Occipital lobe (tissue), 3 donors: ENCODE data around the gene CT47A7. TPM values are rescaled to one million over a fixed set of nuclear protein-coding genes. Genes with fewer than 3 reads are reported as not detected.
"Not testable (repeated sequence)": the region's sequence is repeated elsewhere in the genome, so short reads cannot be mapped to it uniquely, and the experiment has no call there.

Experiments used
- DNase-seq: peaks from one replicate; lab custom pipeline; 2025; lab: John Stamatoyannopoulos, UW
- small RNA-seq: library from RNA; depleted of rRNA; stranded (forward); fragments of <200 nt; gene quantifications from one replicate; pipeline ENCODE3, GENCODE V24; 2014
- total RNA-seq: library from RNA; depleted of rRNA; stranded (reverse); fragments of >200 nt; gene quantifications from one replicate; pipeline ENCODE4 v1.2.3, GENCODE V29; 2014

CT47A7 gene
- not detected for total RNA-seq

DNA sequence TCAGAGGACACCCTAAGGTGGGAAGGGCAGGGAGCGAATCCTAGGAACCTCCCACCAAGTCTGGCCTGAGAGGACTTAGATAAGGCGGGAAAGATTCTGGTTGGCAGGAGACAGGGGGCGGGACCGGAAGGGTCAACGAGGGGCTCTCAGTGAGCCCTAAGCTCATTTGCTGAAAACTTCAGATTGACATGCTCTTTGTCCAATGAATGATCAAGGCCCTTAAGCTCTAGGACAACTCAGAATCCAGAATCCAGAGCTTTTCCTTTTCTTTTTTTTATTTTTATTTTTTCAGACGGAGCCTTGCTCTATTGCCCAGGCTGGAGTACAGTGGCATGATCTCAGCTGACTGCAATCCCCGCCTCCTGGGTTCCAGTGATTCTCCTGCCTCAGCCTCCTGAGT, at the start of gene CT47A7:
CT47A7 (minus strand) TSS at position 101 of the 400 bp plus-strand sequence. CDS start 255 bp downstream, outside the sequence.
- not testable (repeated sequence) for DNase-seq

DNA sequence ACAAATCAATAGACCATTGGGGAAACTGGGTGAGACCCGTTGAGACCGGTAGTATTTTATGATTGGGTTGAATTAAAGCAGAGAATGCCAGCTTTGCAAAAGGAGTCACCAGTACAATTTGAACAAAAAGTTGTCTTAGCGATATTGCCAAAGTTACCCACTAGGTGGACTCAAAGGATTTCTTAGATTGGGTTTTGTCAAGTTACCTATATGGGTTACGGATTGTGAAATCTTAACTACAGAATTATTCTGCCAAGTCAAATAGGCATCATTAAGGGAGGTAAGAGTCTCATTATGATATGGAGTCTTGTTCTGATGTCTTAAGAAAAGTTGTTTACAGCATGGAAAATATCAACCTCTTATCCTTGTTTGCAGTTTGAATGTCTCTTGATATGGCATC, 44.2 kb upstream of the CT47A7 start:
- no peak for DNase-seq

DNA sequence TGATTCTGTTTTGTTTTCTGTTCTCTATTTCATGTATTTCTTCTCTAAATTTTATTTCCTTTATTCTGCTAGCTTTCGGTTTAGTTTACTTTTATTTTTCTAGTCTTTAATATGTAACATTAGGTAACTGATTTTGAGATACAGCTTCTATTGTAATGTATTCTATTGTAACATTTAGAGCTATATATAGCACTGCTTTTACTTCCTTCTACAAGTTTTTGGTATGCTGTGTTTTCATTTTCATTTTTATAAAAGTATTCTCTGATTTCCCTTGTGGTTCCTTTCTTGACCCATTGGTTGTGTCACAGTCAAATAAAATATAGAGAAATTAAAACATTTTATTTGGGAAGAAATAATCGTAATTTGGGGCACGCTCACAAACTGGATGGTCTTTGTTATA, 43.0 kb upstream of the CT47A7 start:
- DNase-seq: no peak

DNA sequence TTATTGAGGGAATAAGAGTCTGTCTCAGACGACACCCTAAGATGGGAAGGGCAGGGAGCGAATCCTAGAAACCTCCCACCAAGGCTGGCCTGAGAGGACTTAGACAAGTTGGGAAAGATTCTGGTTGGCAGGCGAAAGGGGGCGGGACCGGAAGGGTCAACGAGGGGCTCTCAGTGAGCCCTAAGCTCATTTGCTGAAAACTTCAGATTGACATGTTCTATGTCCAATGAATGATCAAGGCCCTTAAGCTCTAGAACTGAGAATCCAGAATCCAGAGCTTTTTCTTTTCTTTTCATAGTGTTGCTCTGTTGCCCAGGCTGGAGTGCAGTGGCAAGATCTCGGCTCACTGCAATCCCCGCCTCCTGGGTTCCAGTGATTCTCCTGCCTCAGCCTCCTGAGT, 29.3 kb upstream of the CT47A7 start, which contains the start of gene CT47A1:
CT47A1 (minus strand) TSS at position 101 of the 400 bp plus-strand sequence. CDS start 231 bp downstream, outside the sequence.
- DNase-seq: not testable (repeated sequence)

Small RNAs within 50 kb of the gene (small RNA-seq; reads per million reads assigned to genes)
- not detected for gene AL670379.1
- not detected for gene AL670379.10
- not detected for gene AL670379.11
- gene AL670379.12: not detected
- gene AL670379.2: not detected
- gene AL670379.3: not detected
- gene AL670379.4: not detected
- not detected for gene AL670379.5
- gene AL670379.6: not detected
- gene AL670379.7: not detected
- not detected for gene AL670379.8
- gene AL670379.9: not detected

Other genes with a start within 250 kb of the CT47A7 start
- not detected for gene CT47B1, start 80.7 kb downstream of the CT47A7 start, total RNA-seq
- not detected for gene CT47A11, start 19.4 kb downstream of the CT47A7 start, total RNA-seq
- not detected for gene CT47A10, start 14.6 kb downstream of the CT47A7 start, total RNA-seq
- gene CT47A9, start 9.7 kb downstream of the CT47A7 start, total RNA-seq: not detected
- gene CT47A8, start 4.9 kb downstream of the CT47A7 start, total RNA-seq: not detected
- gene CT47A6, start 4.9 kb upstream of the CT47A7 start, total RNA-seq: not detected
- not detected for gene CT47A5, start 9.7 kb upstream of the CT47A7 start, total RNA-seq
- not detected for gene CT47A4, start 14.6 kb upstream of the CT47A7 start, total RNA-seq
- not detected for gene CT47A3, start 19.5 kb upstream of the CT47A7 start, total RNA-seq
- gene CT47A2, start 24.3 kb upstream of the CT47A7 start, total RNA-seq: not detected
- gene CT47A1, start 29.2 kb upstream of the CT47A7 start, total RNA-seq: not detected
- 1.1 TPM for gene GLUD2, start 91.0 kb upstream of the CT47A7 start, total RNA-seq